Stimulated activated CD8-positive, alpha-beta memory T cell treated with anti-CD3 and anti-CD28 coated beads, Interleukin-4, amount 100 ng/mL, for 48 hours (primary cell): ENCODE measurements around the gene PYGM.
A peak's percentile ranks its signal among the peaks of the same experiment; 100 is the strongest.

Source experiments
- DNase-seq: peaks from one replicate; pipeline ENCODE4 v3.0.0-alpha.2; 2020

The PYGM gene

DNA sequence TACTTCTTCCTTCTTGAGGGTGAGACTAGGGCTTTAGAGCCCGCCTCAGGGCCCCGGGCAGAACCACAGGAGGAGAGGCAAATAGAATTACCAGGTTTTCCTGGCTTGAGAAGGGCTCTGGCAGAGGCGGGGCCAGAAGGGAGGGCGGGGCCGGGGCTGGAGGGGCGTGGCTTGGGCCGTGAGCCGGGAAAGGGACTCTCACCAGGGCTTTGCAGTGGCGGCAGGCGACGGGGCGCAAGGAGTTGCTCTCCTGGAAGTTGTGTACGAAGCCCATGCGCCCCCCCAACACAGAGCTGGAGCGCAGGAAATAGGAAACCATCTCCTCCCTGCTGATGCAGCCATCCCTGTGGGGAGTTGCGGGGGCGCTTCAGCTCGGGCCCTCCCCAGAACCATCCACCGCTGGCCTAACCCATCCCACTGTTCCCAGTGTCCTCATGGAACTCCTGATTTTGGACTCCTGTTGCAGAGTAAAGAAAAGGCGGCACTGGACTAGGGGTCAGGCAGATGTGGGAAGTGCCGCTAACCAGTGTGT lies 29.9 kb downstream of the PYGM start:
- DNase-seq = peak; percentile 54

DNA sequence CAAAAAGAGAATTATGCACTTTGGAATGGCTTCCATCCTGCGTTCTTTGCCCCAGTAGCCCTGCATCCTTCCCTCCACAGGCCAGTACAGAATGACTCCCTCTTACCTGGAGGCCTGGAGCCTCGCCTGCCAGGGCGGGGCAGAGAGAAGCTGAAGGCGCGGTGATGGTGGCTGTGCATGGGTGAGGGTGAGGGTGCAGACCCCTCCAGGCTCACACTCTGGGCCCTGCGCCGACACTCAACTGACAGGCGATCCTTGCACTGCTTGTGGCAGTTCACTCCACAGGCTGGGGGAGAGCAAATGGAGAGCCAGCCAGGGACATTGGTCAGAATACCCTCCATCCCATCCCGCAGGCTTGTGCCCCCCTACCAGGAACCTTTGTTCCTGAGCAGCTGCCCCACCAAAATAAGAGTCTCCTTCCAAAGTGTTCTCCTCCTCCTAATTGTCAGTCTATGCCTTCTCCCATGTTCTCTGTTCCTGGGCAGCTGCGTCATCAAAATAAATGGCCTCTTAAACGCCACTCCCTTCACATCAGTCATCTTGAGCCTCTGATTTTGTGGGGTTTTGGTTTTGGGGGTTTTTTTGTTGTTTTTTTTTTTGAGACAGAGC lies 30.9 kb downstream of the PYGM start:
- DNase-seq = no peak

DNA sequence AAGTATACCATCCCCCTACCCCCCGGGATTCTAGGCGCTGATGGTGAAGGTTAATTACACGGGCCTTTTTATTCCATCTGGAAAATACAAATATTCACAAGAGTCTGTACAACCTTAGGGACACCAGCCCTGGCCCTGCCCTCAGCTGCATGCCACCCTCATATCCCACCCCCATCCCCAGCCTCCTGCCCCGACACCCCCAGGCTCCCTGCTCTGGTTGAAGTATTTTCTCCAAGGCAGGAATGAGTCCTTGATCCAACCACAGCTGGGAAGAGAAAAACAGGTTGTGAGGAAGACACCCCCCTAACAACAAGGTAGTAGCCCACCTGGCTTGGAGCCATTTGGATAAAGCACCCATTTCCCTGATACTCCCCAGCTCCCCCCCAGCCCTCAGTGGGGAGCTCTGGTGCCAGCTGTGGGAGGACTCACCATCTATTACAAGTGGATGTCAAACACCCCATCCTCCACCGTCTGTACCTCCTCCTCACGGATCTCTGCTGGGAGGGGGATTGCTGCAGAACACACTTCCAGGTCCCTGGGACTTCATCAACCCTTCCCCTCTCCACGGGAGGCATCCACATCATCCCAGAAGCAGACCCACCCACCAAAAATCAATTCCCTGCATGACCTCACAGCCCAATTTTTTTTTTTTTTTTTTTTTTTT lies 32.8 kb downstream of the PYGM start:
- no peak for DNase-seq

DNA sequence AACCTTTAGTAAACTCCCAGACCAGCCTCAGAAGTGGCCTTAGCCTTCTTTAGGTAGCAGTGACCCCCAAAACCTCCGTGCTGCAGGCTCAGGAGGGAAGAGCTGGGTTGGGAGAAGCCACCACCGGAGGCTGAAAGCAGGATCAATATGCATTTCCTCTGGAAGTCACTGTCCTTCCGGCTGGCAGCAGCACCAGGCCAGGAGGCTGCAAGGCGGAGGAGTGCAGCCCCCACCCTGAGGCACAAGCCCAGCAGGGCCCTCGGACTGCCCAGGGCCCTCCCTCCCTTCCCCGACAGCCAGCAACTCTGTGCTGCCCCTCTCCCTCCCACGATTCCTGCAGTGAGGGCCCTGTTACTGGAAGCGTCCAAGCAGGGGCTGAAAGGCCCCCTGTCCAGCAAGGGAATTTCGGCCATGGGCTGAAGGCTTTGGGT lies 33.5 kb downstream of the PYGM start:
- no peak for DNase-seq

DNA sequence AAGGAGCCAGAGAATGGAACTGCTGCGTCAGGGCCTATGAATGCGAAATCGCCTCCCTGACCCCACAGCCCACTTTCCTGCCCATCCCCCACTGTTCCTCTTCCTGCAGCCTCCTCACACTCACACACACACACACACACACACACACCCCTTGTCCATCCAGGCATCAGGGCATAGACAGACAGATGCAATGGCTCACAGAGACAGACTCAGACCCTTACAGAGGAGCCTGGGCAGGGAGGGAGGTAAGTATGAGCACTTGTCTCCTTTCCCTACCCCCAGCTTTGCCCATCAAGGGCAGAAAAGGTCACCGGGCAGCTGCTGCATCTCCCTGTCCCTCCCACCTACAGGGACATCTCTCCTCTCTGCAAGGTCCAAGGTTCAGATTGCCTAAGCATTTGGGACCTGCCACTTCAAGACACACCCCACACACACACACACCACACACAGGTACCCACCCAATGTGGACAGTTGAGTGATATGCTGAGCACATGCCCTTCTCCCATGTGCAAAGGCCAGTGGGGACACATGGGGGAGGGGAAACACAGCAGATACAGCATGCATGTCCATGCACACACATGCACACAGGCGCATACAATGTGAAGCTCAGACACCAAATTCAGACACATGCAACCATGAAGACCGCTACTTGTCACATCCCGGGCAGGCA lies 34.8 kb downstream of the PYGM start:
- no peak for DNase-seq

DNA sequence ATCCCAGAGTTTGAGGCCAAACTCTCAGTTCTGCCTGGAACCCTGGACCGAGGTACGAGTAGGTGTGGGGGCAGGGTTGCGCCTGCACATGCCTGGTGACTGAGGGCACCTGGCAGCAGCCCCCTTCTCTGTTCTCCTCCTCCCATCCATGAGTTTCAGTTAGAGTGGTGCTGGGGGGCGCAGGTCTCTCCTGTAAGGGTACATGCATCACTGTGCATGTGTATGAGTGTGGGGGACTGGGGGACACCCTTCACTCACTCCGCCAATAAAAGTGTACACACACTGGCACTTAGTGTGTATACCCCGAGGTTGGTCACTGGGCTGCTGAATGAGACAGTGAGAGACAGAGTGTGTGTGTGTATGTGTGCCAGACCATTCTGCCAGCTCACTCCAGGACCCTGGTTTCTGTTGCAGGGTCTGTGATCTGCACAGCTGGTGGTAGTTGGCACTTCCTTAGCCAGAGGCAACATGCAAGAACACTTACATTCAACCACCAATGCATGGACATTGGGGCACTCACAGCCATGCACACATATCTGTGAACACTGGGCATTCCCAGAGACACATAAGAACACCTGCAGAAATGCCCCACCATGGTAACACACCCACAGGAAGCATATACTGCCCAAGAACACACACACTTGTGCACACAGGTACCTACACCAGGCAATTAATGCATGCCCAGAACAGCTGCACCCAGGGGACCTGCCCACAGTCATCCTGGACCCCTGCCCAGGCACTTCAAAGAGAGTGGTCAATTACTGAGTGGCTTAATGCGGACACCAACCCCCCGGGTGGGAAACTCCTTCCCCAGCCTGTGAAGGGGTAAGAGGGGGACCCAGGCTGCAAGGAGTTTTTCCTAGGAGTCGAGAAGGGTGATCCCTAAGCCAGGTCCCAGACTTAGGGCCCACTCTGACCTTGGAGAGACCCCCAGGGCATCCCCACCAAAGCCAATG lies 35.6 kb downstream of the PYGM start:
- DNase-seq = no peak

DNA sequence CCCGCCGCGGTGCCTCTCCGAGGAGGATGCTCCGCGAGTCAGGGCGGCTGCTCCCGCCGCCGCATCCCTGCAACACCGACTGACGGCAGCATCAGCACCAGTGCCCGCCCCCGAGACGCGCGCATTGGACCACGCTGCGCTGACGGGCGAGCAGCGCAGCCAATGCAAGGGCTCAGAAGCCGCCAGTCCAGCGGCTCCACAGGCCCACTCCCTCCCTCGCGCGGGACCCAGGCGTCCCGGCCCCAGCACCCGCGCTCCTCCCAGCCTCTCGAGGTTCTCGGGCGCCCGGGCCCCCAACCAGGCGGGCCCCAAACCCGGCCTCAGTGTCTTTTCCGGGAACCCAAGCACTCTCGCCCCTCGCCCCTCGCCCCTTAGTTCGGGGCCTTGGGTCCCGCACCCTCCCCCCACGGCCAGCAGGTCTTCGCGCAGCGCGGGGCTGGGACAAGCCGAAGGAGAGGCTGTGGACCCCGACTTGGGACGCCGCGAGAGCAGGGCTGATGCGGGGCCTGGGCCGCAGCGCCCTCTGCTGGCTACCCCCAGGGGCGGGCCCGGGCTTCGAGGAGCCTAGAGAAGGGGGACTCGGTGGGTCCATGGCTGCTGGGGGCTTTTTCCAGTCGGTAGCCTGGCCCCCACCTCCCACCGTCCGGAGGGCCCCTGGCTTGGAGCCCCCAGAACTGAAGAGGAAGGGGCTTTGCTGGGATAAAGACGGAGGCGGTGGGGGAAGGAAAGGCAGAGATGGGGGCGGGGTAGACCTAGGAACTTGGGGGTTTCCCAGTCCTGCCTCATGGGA lies 36.5 kb downstream of the PYGM start, which contains the start of gene NRXN2:
Gene NRXN2 (minus strand): TSS at position 81 of the 790 bp plus-strand sequence. CDS start 9,498 bp downstream, outside the sequence.
- peak; percentile 89 for DNase-seq

DNA sequence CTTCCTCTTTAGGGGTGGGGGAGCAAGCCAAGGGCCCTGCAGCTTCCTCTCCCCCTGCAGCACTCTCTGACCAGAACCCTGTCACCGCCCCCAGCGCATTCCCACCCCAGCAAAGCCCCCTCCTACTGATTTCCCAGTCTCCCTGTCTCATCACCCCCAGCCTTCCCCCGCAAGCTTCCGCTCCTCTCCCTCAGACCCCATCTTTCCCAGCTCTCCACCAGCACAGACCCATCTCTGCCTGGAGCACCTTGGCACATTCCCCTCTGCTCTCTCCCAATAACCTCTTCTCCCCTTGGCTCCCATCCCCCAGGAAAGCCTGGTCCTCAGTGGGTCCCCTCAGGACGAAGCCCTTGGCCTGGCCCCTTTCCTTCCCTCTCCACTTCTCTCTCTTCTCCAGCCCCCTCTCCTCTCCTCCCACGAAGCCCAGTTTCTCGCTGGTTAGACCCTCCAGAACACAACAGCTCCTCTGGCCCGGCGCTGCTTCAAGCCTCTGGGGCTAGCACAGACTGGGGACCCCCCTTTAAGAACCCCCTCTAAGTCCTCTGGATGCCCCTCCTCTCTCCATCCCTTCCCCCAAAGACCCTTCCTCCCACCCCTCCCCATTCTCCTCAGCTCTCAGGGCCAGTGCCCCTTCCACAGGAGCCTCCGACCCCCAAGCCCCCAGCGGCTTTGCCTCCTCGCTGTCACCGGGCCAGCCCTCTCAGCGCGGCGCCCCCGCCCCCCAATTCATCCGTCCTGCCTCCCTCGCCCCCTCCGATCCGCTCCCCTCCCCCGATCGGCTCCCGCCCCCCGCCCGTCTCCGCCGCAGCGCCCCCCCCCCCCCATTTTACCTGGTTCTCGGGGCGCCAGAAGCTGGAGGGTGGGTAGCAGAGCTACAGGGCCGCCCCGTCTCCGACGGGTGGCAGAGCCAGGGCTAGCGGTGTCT lies 37.4 kb downstream of the PYGM start:
- DNase-seq = no peak

DNA sequence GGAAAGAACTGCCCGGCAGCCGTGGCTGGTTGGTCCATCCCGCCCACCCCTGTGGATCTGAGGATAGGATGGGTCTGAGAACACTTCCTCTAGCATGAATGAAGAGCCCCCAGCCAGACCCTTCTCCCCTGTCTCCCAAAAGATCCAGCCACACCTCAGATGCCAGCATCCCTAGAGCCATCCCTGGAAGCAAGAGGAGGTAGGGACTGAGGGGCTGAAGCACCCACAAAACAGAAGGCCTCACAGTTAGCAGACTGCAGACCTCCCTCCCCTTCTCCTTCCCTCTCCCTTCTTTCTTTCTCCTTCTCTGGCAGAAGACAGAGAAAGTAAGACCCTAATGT lies 38.4 kb downstream of the PYGM start:
- DNase-seq = no peak

DNA sequence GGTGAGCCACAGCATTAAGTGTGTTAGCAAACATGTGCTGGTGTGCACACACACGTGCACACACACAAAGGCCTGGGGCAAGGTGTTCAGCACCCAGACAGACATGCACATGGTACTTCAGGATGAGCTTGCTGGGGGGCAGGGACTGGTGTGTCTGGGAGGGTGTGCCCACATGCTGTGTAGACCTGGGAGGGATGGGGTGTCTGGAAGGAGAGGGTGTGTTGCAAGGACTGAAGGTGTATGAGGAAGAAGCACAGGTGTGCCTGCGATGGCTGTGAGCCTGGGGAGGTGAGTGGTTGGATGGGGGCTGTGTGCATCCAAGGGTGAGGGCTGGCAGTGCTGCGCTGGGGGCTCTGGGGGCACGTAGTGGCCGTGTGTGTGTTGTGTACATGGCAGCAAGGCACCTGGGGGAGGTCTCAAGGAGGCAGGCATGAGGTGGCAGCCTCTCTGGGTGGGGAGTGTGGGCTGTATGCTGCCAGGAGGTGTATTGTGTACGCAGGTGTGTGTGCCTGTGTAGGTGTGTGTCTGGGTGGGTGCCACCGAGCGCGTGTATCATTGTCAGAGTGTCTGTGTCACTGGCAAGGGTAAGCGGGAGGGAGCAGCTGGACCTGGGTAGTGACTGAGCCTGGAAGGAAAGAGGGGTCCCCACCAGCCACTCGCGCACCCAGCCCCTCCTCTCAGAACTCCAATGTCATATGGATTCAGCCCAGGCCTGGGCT lies 39.0 kb downstream of the PYGM start:
- DNase-seq = no peak

DNA sequence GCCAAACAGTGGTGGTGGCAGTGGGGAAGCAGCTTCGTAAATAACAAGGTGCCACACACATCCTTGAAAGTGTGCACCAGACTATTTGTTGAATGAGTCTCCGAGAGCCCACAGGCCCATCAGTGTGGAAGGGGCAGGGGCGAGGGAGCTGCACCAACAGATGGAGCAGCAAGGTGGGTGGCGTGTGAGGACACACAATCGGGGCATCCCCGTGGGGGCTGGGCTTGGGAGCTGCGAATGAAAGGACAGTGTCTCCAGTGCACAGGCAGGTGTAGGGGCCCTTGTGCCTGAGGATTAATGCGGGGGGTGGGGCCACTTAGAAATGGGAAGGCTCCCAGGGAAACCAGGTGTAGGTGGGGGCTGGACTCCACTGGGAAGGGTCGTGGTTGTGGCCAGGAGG lies 39.6 kb downstream of the PYGM start:
- DNase-seq = no peak

DNA sequence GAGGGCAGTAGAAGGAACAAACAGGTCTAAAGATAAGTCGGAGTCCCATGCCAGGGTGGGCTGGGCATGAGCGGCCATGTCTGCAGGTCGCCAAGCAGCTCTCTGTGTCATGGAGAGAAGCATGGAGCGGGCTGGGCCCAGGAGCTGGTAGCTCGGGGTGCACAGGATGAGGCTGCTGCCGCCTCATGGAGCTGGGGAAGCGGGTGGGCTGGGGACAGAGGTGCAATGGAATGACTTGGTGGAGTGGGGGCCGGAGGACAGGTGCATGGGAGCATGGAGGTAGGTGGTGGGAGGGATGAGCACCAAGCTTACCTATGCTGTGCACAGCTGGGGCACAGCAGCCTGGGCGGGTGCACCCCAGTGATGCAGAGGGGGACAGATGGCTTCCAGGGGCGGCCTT lies 40.4 kb downstream of the PYGM start:
- no peak for DNase-seq

DNA sequence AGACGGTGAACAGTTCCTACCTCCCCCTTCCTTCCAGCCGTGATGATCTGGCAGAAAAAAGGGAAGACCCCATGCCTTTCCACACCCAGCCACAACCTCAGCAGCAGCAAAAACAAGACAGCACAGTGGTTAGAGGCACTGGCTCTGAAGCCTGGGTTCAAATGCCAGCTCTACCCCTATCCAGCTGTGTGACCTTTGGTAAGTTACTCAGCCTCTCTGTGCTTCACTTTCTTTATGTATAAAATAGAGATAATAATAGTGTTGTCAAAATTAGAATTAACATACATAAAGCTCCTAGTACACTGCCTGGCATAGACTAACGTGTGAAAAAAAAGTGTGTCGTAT lies 41.0 kb downstream of the PYGM start:
- DNase-seq = no peak

DNA sequence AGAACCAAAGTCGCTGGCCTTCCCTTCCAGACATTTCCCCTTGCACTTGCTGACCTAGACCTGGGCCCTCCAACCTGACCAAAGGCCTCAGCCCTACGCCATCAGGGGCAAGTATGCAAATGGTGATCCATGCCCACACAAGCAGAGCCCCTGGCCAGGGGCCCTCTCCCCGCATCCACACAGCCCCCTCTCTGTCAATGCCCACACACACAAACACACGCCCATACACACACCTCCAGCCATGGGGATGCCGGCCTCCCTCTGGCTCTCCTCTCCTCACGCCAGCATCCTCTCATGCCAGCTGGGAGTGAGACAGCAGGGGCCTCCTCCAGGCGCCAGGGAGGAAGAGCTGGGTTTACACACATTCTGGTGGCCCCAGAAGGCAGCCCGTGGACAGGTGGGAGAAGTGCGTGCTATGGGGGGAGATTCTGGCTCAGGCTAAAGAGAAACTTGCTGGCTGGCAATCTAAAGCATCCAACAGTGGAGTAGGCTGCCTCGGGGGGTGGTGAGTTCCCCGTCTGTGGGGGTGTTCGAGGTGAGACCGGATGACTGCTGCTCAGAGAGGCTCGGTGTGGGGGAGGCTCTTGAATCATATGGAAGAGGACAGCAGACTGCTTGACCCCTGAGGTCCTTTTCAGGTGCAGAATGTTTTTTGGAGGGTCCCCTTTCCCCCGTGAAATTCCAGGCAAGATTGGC lies 41.5 kb downstream of the PYGM start:
- DNase-seq = no peak

DNA sequence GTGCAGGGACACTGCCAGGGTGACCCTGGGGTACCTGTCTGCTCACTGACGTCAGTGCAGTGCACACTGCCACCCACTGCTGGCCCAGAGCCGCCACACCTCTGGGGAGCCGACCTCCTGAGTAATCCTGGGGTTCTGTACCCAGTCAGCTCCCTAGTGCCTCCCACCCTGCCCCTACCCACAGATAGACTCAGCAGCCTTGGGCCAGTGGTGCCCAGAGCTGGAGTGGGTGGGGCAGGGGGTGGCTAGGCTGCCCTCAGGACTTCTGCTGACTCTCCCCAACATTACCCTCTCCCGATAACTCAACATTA lies 42.6 kb downstream of the PYGM start:
- DNase-seq = no peak

DNA sequence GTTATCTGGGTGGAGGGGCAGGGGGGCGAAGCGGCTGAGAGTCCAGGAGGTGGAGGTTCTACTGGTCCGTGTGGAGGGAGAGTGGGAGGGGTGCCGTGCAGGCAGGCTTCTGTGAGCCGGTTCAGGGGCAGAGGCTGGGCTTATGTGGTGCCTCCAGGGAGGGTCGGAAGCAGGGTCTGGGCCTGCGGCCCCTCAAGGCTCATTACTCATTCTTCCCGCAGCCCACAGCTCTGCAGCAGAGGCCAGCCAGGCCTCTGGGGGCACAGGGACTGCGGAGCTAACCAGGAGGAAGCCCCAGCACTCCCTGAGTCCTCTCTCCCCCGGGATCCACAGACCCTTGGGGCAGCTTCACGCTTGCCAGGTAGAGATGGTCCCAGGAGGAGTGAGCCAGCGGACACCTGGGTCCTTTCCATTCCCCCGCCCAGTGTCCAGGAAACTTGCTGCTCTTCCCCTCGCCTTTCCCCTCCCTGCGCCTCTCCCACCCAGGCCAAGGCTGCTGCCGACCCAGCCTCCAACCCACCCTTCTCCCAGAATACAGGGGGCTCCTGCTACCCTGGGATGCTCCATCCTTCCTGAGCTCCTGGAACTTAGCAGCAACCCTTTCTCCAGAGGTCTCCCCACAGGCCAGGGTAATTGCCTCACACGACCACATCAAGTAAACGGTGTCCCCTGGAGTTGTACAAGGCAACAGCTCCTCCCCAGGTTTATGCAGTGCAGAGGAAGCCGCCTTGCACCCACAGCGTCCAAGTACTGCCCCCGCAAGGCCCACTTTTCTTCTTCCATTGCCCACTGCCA lies 43.1 kb downstream of the PYGM start:
- no peak for DNase-seq

DNA sequence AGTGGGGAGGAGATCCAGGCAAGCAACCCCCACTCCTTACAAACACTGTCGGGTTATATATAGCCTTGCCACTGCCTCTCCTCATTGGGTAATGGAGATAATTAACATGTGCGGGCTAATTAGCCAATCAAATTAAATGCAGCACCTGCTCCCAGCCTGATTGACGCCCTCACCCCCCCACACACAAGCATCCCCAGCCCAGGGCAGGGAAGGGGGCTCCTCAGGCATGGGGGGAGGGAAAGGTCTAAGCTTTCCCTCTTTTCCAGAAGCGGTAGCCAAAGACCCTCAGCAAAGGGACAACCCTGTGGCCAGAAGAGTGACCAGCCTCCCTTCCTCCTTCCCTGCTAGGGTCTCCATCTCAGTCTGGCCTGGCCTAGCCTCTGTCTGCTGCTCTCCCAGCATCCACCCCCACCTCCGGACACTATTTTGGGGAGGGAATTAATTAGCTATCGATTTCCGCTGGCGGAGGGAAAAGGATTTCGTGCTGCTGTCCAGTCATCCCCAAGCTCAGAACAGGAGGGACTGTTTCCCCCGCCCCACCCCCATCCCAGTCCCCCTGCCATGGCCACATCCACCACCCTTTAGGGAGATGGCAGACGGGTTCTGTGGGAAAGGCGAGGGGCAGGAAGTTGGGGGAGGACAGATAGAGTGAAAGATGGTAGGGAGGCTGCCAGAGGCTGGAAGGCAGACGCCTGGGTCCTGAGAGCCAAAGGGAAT lies 43.9 kb downstream of the PYGM start:
- no peak for DNase-seq

DNA sequence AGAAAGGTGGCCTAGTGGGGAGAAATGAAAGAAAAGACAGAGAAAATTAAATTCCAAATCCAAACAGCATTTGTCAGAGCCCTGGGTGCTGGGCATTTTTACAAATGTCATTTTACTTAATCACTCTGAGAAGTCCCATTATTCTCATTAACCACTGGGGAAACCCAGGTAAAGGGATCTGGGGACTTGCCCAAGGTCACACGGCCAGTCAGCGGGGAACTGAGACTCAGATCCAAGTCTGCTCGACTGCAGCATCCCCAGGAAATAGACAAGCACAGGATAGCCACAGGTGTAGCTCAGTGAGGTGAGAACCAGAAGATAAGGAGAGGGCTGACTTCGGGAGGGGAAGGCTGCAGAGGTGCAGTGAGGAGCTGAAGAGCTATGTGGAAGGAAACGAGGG lies 44.7 kb downstream of the PYGM start:
- DNase-seq = no peak
